Loucy (cell line): ENCODE results near the gene ECPAS.

Source experiments
- H2AFZ ChIP-seq: fragments of 200-600 bp; sonication (generic); 2 replicates; pipeline ENCODE4 v1.6.0; 2016; ENCODE audit warnings: antibody characterized with exemption, mild to moderate bottlenecking, low read length, moderate library complexity
- H3F3A ChIP-seq: fragments of 200-600 bp; 2 replicates; pipeline ENCODE4 v1.6.0; 2016; ENCODE audit warnings: antibody characterized with exemption, low read depth, mild to moderate bottlenecking
- H3K27me3 ChIP-seq: fragments of 200-600 bp; sonication (generic); 2 replicates; pipeline ENCODE4 v1.6.1; 2014; ENCODE audit warnings: low read length, mild to moderate bottlenecking; ENCODE audit not compliant: insufficient read depth, poor library complexity, severe bottlenecking
- H3K36me3 ChIP-seq: fragments of 200-600 bp; sonication (generic); 2 replicates; pipeline ENCODE4 v1.6.1; 2016; ENCODE audit warnings: low read length; ENCODE audit not compliant: insufficient read depth
- H3K4me1 ChIP-seq: fragments of 200-600 bp; sonication (generic); 2 replicates; pipeline ENCODE4 v1.5.1; 2014; ENCODE audit warnings: low read length, mild to moderate bottlenecking; ENCODE audit not compliant: insufficient read depth, poor library complexity, severe bottlenecking
- H3K4me2 ChIP-seq: fragments of 200-600 bp; sonication (generic); 2 replicates; pipeline ENCODE4 v1.6.0; 2014; ENCODE audit warnings: antibody characterized with exemption, low read length, low read depth, mild to moderate bottlenecking; ENCODE audit not compliant: poor library complexity, severe bottlenecking
- H3K4me3 ChIP-seq: fragments of 200-600 bp; sonication (generic); 2 replicates; pipeline ENCODE4 v1.5.1; 2014; ENCODE audit warnings: low read length, mild to moderate bottlenecking, mixed read lengths; ENCODE audit not compliant: poor library complexity, severe bottlenecking
- H3K79me2 ChIP-seq: fragments of 200-600 bp; sonication (generic); 2 replicates; pipeline ENCODE4 v1.6.1; 2014; ENCODE audit warnings: low read length; ENCODE audit not compliant: insufficient read depth
- H3K9ac ChIP-seq: fragments of 200-600 bp; sonication (generic); 2 replicates; pipeline ENCODE4 v1.6.0; 2014; ENCODE audit warnings: mild to moderate bottlenecking, low read depth, low read length, moderate library complexity; ENCODE audit not compliant: poor library complexity, severe bottlenecking
- H3K9me2 ChIP-seq: fragments of 200-600 bp; sonication (generic); replicated peaks from 2 replicates; pipeline ENCODE4 v1.6.1; 2016; ENCODE audit warnings: low read depth, low read length, mixed read lengths
- H3K9me3 ChIP-seq: fragments of 200-600 bp; sonication (generic); 2 replicates; pipeline ENCODE4 v1.6.1; 2014; ENCODE audit warnings: mild to moderate bottlenecking, antibody characterized with exemption, low read length, low read depth; ENCODE audit not compliant: insufficient read depth
- H4K20me1 ChIP-seq: fragments of 200-600 bp; sonication (generic); 2 replicates; pipeline ENCODE4 v1.6.0; 2014; ENCODE audit warnings: antibody characterized with exemption, low read length, mild to moderate bottlenecking; ENCODE audit not compliant: insufficient read depth, poor library complexity, severe bottlenecking
- EZH2phosphoT487 ChIP-seq: fragments of 200-600 bp; IDR thresholded peaks from 2 replicates; pipeline ENCODE4 v1.6.1; 2018; ENCODE audit warnings: antibody characterized with exemption, mild to moderate bottlenecking, moderate library complexity, borderline replicate concordance
- TF ChIP-seq, protein P1 (sequence below): fragments of 200-600 bp; sonication (generic); conservative IDR thresholded peaks from 2 replicates; pipeline ENCODE4 v1.5.1; 2014; ENCODE audit warnings: mild to moderate bottlenecking, antibody characterized with exemption, low read length

Gene ECPAS

GRCh38 chr9:111458139-111459009 is 25.8 kb downstream of the ECPAS start:
- H3K4me1 ChIP-seq: no peaks in the 10 kb centered on the region
- no peaks in the 10 kb centered on the region for H3K9me2 ChIP-seq
- H3K27me3 ChIP-seq: no peaks in the 10 kb centered on the region
- no peak overlapping the region for H3K4me3 ChIP-seq
- H3K9ac ChIP-seq: no peak overlapping the region
- H3K4me2 ChIP-seq: no peak overlapping the region
- no peaks in the 10 kb centered on the region for H3K9me3 ChIP-seq
- peaks cover 25% of the 10 kb centered on the region; the same call in 1 of the 2 replicates for H3K79me2 ChIP-seq
- no peak overlapping the region for H2AFZ ChIP-seq
- TF ChIP-seq EZH2phosphoT487: no peak
- TF ChIP-seq, protein P1, sequence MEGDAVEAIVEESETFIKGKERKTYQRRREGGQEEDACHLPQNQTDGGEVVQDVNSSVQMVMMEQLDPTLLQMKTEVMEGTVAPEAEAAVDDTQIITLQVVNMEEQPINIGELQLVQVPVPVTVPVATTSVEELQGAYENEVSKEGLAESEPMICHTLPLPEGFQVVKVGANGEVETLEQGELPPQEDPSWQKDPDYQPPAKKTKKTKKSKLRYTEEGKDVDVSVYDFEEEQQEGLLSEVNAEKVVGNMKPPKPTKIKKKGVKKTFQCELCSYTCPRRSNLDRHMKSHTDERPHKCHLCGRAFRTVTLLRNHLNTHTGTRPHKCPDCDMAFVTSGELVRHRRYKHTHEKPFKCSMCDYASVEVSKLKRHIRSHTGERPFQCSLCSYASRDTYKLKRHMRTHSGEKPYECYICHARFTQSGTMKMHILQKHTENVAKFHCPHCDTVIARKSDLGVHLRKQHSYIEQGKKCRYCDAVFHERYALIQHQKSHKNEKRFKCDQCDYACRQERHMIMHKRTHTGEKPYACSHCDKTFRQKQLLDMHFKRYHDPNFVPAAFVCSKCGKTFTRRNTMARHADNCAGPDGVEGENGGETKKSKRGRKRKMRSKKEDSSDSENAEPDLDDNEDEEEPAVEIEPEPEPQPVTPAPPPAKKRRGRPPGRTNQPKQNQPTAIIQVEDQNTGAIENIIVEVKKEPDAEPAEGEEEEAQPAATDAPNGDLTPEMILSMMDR: no peak
- H4K20me1 ChIP-seq: no peaks in the 10 kb centered on the region
- no peaks in the 10 kb centered on the region for H3F3A ChIP-seq
- H3K36me3 ChIP-seq: no peaks in the 10 kb centered on the region

DNA sequence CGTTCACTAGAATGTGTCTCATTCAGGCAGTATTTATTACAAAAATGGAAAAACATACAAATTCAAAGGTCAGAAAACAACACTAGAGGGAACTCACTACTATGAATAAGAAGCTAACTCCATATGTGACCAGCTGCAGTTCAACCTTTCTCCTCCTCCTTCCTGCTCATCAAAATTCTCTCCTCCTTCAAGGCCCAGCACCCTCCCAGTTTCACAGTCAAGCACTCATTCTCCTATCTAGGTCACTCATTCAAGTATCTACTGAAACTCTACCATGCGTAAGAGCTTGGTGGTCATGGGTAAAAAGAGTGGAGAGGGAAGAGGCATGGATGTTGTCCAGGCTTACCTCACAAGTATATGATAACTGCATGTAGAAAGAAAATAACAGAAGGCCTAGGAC is 27.7 kb downstream of the ECPAS start:
- Histone ChIP-seq H3K36me3 (no peaks in the 10 kb centered on the region), H3K27me3 (no peaks in the 10 kb centered on the region), H3K79me2 (peaks cover 22% of the 10 kb centered on the region; the same call in 1 of the 2 replicates), H3K9ac (no peak overlapping the region), H3K9me2 (no peaks in the 10 kb centered on the region), H3K4me3 (no peak overlapping the region), H3K4me2 (no peak overlapping the region), H4K20me1 (no peaks in the 10 kb centered on the region), H3K4me1 (no peaks in the 10 kb centered on the region), H3K9me3 (no peaks in the 10 kb centered on the region), H3F3A (no peaks in the 10 kb centered on the region), H2AFZ (no peak overlapping the region)
- TF ChIP-seq, protein P1: no peak
- TF ChIP-seq EZH2phosphoT487: no peak

GRCh38 chr9:111455638-111456037 is 28.5 kb downstream of the ECPAS start:
- no peaks in the 10 kb centered on the region for H4K20me1 ChIP-seq

More at GRCh38 chr9:111455638-111456037, 28.5 kb downstream of the ECPAS start:
- Histone ChIP-seq H3K4me3 (no peak overlapping the region), H2AFZ (no peak overlapping the region), H3K9ac (no peak overlapping the region), H3K9me2 (no peaks in the 10 kb centered on the region), H3K27me3 (no peaks in the 10 kb centered on the region), H3K36me3 (no peaks in the 10 kb centered on the region), H3F3A (no peaks in the 10 kb centered on the region), H3K4me2 (no peak overlapping the region), H3K9me3 (no peaks in the 10 kb centered on the region), H3K4me1 (no peaks in the 10 kb centered on the region), H3K79me2 (peaks cover 19% of the 10 kb centered on the region)
- TF ChIP-seq, protein P1: no peak
- no peak for TF ChIP-seq EZH2phosphoT487
